ENCODE data around the gene PIK3R6. TPM values are rescaled to one million over a fixed set of nuclear protein-coding genes. Genes with fewer than 3 reads are reported as not detected.

The PIK3R6 gene
- total RNA-seq, 1 donor from 2014 or later: not detected

DNA sequence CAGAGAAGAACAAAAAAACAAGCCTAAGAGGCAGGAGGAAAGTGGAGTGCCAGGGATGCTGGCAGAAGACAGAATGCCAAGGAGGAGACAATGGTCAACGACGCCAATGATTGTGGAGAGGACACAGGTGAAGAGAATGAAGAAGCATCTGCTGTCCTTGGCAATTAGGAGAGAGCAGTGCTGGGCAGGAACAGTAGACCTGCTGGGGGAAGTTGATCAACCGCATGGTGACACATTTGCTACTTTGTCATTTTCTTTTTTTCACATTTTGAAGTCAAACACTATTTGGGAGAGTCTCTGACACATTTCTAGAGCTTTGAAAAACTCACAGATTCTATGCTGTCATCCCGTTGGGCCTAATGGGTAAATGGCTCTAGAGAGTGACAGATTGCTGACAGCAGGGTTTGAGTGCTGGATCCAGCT is 1.1 kb upstream of the PIK3R6 start:
- DNase-seq (ENCODE audit: low read depth): no peak
- no peak overlapping the region for H3K4me3 ChIP-seq (ENCODE audit: low read depth, low read length)
- TF ChIP-seq, protein P1, sequence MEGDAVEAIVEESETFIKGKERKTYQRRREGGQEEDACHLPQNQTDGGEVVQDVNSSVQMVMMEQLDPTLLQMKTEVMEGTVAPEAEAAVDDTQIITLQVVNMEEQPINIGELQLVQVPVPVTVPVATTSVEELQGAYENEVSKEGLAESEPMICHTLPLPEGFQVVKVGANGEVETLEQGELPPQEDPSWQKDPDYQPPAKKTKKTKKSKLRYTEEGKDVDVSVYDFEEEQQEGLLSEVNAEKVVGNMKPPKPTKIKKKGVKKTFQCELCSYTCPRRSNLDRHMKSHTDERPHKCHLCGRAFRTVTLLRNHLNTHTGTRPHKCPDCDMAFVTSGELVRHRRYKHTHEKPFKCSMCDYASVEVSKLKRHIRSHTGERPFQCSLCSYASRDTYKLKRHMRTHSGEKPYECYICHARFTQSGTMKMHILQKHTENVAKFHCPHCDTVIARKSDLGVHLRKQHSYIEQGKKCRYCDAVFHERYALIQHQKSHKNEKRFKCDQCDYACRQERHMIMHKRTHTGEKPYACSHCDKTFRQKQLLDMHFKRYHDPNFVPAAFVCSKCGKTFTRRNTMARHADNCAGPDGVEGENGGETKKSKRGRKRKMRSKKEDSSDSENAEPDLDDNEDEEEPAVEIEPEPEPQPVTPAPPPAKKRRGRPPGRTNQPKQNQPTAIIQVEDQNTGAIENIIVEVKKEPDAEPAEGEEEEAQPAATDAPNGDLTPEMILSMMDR (conservative IDR thresholded peaks at IDR 0.05; ENCODE audit: low read depth, low read length): no peak

DNA sequence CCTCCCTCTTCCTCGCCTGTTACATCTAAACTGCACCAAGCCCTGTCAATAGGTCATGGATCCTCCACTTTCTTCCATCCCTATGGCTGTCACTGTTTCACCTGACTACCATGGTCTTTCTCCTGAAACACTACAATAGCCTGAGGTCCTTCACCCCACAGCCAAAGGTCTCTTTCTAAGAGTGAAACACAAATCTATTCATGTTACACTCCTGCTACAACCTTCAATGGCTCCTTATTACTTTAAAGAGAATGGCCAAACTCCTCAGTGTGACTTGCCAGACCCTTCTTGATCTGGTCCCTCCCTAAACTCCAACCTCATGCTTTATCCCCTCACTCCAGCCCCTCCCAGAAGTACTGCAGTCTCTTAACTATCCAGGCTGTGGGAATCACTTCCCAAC is 618 bp upstream of the PIK3R6 start:
- H3K4me3 ChIP-seq (ENCODE audit: low read depth, low read length): no peak overlapping the region
- DNase-seq (ENCODE audit: low read depth): no peak
- TF ChIP-seq, protein P1 (conservative IDR thresholded peaks at IDR 0.05; ENCODE audit: low read depth, low read length): no peak

DNA sequence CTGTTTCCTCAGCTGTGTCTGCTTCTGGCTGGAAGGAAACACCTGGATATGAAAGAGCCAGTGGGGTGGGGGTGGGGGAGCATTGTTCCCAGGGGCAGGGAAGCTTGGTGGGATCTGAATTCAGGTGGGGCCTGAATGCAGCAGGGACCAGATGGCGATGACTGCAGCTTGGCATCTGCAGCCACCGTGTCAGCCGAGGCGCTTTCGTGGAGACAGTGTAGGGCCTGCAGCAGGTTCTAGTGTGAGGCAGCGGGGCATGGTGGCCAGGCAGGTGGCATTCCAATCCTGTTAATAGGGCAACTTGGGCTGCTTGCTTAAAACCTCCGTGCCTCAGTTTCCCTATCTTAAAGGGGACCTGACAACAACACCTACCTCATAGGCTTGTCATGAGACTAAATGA is 1.7 kb downstream of the PIK3R6 start:
- no peak for DNase-seq (ENCODE audit: low read depth)
- TF ChIP-seq, protein P1 (conservative IDR thresholded peaks at IDR 0.05; ENCODE audit: low read depth, low read length): no peak
- H3K4me3 ChIP-seq (ENCODE audit: low read depth, low read length): no peak overlapping the region

DNA sequence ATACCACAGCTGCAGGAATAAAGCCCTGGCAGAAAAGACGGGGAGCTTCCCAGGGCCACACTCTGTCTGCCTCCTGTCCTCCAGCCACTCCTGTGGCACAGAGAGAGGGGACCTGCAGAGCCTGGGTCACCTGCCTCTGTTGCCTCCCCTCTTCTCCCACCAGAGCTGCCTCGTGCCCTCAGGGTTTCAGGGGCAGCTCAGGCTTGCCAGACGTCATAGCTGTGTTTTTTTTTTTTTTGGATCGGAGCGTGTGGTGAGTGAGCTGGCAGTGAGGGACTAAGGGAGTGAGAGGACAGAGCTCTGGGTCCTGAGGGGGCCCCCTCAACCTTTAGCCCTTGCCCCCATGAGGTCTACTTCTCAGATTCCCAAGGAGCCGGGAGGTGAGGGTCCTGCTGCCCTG is 2.1 kb downstream of the PIK3R6 start:
- TF ChIP-seq, protein P1 (conservative IDR thresholded peaks at IDR 0.05; ENCODE audit: low read depth, low read length): no peak
- DNase-seq (ENCODE audit: low read depth): no peak
- no peak overlapping the region for H3K4me3 ChIP-seq (ENCODE audit: low read depth, low read length)

DNA sequence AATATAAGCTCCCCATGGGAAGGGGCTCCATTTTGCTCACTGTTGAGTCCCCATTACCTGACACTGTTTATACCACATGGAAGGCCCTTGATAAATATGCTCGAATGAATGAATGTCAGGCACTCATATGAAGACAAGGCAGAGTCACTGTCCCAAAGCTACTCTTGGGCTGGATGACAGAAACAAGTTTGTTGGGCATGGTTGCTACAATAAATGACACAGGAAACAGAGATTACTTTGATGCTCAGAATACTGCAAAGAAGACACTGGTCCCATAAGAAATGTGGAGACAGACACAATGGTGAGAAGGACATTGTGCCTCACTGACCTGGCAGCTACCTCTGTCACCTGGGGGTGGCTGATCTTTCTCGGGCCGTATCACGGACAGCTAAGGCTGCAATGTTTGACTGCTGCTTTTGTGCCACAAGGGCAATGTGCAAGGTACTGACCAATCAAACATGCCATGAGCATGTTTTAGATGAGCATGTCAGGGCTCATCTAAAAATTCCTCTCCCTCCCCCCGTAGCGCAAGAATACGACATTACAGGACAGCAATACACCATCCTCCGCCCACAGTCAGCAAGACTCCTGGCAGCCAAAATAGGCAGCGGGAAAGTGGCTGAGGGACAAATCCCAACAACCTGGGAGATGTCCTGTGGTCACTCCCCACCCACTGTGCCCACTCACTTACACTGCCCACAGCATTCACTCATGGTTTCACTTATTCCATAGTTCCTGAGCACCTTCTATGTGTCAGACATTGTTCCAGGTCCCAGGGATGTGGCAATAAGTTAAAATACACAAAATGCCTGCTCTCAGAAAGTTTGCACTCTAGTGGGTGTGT is 5.0 kb downstream of the PIK3R6 start:
- no peak overlapping the region for H3K4me3 ChIP-seq (ENCODE audit: low read depth, low read length)
- DNase-seq (ENCODE audit: low read depth): no peak
- TF ChIP-seq, protein P1 (conservative IDR thresholded peaks at IDR 0.05; ENCODE audit: low read depth, low read length): no peak

DNA sequence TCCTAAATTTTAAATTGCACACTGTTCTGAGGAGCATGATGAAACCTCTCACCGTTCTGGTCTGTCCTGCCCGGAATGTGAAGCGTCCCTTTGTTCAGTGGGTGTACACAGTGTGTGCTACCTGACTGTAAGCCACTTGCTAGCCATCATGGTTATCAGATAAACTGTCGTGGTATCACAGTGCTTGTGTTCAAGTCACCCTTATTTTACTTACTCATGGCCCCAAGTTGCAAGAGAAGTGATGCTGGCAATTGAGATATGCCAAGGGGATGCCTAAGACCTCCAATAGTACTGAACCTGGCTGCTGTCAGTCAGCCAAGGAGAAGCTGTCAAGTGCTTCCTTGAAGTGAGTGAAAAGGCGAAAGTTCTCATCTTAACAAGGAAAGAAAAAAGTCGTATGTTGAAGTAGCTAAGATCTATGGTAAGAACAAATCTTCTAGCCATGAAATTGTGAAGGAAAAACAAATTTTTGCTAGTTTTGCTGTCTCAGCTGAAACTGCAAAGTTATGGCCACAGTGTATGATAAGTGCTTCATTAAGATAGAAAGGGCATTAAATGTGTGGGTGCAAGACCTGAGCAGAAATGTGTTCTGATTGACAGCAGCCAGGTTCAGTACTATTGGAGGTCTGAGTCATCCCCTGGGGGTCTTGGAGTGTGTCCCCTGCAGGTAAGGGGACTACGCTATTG is 5.8 kb downstream of the PIK3R6 start:
- no peak for DNase-seq (ENCODE audit: low read depth)
- H3K4me3 ChIP-seq (ENCODE audit: low read depth, low read length): no peak overlapping the region
- TF ChIP-seq, protein P1 (conservative IDR thresholded peaks at IDR 0.05; ENCODE audit: low read depth, low read length): no peak

Data from epithelial cell of proximal tubule (primary cell).